ENCODE results near the gene NETO1.

GRCh38 chr18:72822202-72822601 lies 45.6 kb downstream of the NETO1 start:
- no peak for TF ChIP-seq TEAD4 (IDR thresholded peaks at IDR 0.05)
- TF ChIP-seq MAX (IDR thresholded peaks at IDR 0.05), result no peak
- TF ChIP-seq ZBTB7A (IDR thresholded peaks at IDR 0.05; ENCODE audit: low read depth), result no peak
- TF ChIP-seq CREB1 (IDR thresholded peaks at IDR 0.05; ENCODE audit: low read depth), result no peak
- TF ChIP-seq EP300 (IDR thresholded peaks at IDR 0.05; ENCODE audit: borderline replicate concordance), result no peak
- TF ChIP-seq RAD21 (IDR thresholded peaks at IDR 0.05; ENCODE audit: low read depth), result no peak
- no peak for TF ChIP-seq TAF1 (IDR thresholded peaks at IDR 0.05; ENCODE audit: low read depth)
- no peak for TF ChIP-seq CEBPB (IDR thresholded peaks at IDR 0.05)
- no peak for TF ChIP-seq NFIC (IDR thresholded peaks at IDR 0.05)
- TF ChIP-seq REST (IDR thresholded peaks at IDR 0.05; ENCODE audit: low read depth), result no peak
- TF ChIP-seq TCF12 (IDR thresholded peaks at IDR 0.05; ENCODE audit: low read depth), result no peak

All from Ishikawa (cell line).